Kidney (tissue), 14 donors: ENCODE data around the gene VWA8. TPM values are rescaled to one million over a fixed set of nuclear protein-coding genes. Genes with fewer than 3 reads are reported as not detected.

Source experiments
- DNase-seq, 5 donors: peaks; one replicate each; pipeline ENCODE4 v3.0.0-alpha.2; 2013 to 2020
- FAIRE-seq: peaks from 2 replicates; lab custom pipeline; 2012; peaks lifted over from hg19 to GRCh38; lab: Jason Lieb, UNC
- H3K27ac ChIP-seq, 2 donors: one replicate each; pipeline ENCODE4 v1.7.0; 2013; ENCODE audit warnings: low read depth in 2 of 2, low read length in 2 of 2, inconsistent platforms in 1 of 2
- H3K27me3 ChIP-seq: one replicate; pipeline ENCODE4 v1.7.1; 2013; ENCODE audit warnings: low read length, inconsistent platforms; ENCODE audit not compliant: control insufficient read depth, insufficient read depth
- H3K36me3 ChIP-seq, 3 donors: one replicate each; pipeline versions ENCODE4 v1.7.0 to v1.7.1; 2013; ENCODE audit warnings: low read length in 3 of 3, control low read depth in 1 of 3, inconsistent platforms in 1 of 3; ENCODE audit not compliant: insufficient read depth in 3 of 3, control insufficient read depth in 2 of 3
- H3K4me1 ChIP-seq, 3 donors: one replicate each; pipeline versions ENCODE4 v1.7.0 to v1.7.1; 2013; ENCODE audit warnings: low read length in 3 of 3, inconsistent platforms in 1 of 3, low read depth in 1 of 3; ENCODE audit not compliant: control insufficient read depth in 2 of 3, insufficient read depth in 2 of 3
- H3K4me3 ChIP-seq, 3 donors: one replicate each; pipeline versions ENCODE4 v1.7.0 to v1.8.1; 2013; ENCODE audit warnings: low read length in 3 of 3, control low read depth in 1 of 3, inconsistent platforms in 1 of 3
- H3K9ac ChIP-seq, 3 donors: one replicate each; pipeline versions ENCODE4 v1.7.0 to v1.7.1; 2013; ENCODE audit warnings: low read length in 3 of 3, control low read depth in 1 of 3, inconsistent platforms in 1 of 3
- H3K9me3 ChIP-seq, 3 donors: one replicate each; pipeline versions ENCODE4 v1.7.0 to v1.7.1; 2013; ENCODE audit warnings: low read length in 3 of 3, control low read depth in 1 of 3, inconsistent platforms in 1 of 3; ENCODE audit not compliant: control insufficient read depth in 2 of 3, insufficient read depth in 1 of 3
- intact Hi-C: fragments of 100-400 bp; cut with DNase I; formaldehyde crosslinking; loops from one replicate; pipeline ENCODE4 v1.11.1; 2022
- polyA plus RNA-seq: library from polyadenylated mRNA; stranded (reverse); fragments of 350-450 nt; fragmentation: Illumina TruSeq; extraction: RNeasy Lipid Tissue Mini Kit (QIAGEN cat#74804); gene quantifications from one replicate; pipeline ENCODE4 v1.2.3, GENCODE V29; 2014; ENCODE audit warnings: low read depth, low replicate concordance; ENCODE audit not compliant: insufficient read depth
- total RNA-seq: library from RNA; stranded (reverse); fragmentation: NEBNext Ultra II Directional; extraction: Animal tissue kit (Norgen Biotek cat#: 25700); gene quantifications from one replicate; pipeline ENCODE4 v1.2.1, GENCODE V29; 2021
- TF ChIP-seq, protein P1 (sequence below): IDR thresholded peaks from 3 replicates; pipeline ENCODE4 v1.5.1; 2012; ENCODE audit warnings: mild to moderate bottlenecking, moderate library complexity, borderline replicate concordance; ENCODE audit not compliant: insufficient read depth; ENCODE audit errors: extremely low read depth
- donor health status: control.
- donor health status: control.
- donor health status: control.
- donor health status: control.
- donor health status: control.
- donor health status: DM: yes; HTN: yes; CAD: no.
- donor health status: Normal renal cell carcinoma (clear cell type).

VWA8 gene
- total and polyA plus RNA-seq, 2 donors from 2014 or later: 6.4 to 21.3 TPM

DNA sequence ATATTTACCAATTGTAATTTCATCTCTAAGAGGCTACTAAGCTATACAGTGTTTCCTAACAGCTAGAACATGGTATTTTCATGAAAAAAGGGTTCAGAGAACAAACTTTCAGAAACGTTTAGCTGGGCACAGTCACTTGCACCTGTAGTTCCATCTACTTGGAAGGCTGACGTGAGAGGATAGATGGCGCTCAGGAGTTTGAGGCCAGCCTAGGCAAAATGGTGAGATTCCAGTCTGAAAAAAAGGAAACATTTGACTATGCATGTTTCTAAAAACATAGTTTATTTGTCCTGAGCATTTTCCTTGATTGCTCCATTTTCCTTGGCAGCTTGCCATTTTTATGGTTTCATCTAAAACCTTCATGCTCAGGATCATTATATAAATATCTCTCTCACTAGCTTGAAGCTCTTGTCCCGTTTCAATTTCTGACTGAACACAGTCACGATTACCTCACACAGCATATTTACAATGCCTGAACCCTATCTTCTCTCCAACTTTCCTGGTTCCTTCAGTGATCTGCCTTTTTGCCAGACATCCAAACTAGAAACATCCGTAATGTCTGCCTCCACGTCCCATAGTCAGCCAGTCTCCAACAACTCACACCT, 302.8 kb downstream of the VWA8 start:
- Histone ChIP-seq H3K36me3 (no peaks in the 10 kb centered on the region), H3K4me1 (no peaks in the 10 kb centered on the region), H3K27me3 (no peaks in the 10 kb centered on the region), H3K9ac (no peak overlapping the region), H3K27ac (no peak overlapping the region), H3K4me3 (no peak overlapping the region), H3K9me3 (no peaks in the 10 kb centered on the region)
- intact Hi-C loops: loop anchor here (10.0 kb wide), 1 partner anchor 273 kb away; no protein-coding TSS in a partner anchor
- no peak for FAIRE-seq
- DNase-seq: no peak
- TF ChIP-seq, protein P1, sequence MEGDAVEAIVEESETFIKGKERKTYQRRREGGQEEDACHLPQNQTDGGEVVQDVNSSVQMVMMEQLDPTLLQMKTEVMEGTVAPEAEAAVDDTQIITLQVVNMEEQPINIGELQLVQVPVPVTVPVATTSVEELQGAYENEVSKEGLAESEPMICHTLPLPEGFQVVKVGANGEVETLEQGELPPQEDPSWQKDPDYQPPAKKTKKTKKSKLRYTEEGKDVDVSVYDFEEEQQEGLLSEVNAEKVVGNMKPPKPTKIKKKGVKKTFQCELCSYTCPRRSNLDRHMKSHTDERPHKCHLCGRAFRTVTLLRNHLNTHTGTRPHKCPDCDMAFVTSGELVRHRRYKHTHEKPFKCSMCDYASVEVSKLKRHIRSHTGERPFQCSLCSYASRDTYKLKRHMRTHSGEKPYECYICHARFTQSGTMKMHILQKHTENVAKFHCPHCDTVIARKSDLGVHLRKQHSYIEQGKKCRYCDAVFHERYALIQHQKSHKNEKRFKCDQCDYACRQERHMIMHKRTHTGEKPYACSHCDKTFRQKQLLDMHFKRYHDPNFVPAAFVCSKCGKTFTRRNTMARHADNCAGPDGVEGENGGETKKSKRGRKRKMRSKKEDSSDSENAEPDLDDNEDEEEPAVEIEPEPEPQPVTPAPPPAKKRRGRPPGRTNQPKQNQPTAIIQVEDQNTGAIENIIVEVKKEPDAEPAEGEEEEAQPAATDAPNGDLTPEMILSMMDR: no peak

DNA sequence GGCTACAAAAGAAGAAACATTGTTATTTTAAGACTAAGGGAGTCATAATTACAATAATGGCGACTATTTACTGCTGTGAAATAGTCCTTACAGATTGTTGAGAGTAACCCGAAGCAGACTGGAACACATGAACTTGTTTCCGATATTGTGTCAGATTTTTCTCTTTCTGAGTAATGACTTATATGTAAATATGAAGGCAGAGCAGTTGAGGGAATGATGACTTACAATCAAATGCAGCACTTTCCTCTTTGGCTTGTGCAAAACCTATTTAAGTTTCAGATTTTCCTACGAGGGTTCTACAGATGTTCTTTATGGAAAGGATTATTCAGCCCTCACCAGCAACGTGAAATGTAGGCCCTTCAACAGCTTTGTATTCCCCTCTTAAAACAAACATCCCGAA, 304.9 kb downstream of the VWA8 start:
- Histone ChIP-seq H3K9me3 (no peaks in the 10 kb centered on the region), H3K4me3 (no peak overlapping the region), H3K4me1 (no peaks in the 10 kb centered on the region), H3K27ac (no peak overlapping the region), H3K9ac (no peak overlapping the region), H3K27me3 (no peaks in the 10 kb centered on the region), H3K36me3 (no peaks in the 10 kb centered on the region)
- DNase-seq (no peak), FAIRE-seq (no peak)
- TF ChIP-seq, protein P1: no peak
- intact Hi-C loops: loop anchor here (10.0 kb wide), 1 partner anchor 271 kb away; no protein-coding TSS in a partner anchor

DNA sequence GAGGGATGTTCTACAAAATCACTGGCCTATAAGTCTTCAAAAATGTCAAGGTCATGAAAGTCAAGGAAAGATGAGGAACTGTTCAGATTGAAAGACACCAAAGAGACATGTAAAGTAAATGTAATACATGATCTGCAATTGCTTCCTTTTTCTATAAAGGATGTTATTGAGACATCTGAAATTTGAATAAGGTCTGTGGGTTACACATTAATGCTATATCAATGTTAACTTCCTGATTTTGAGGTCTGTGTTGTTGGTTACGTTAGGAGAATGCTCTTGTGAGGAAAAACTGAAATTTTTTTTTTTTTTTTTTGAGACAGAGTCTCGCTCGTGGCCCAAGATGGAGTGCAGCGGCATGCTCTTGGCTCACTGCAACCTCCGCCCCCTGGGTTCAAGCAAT, 306.1 kb downstream of the VWA8 start:
- intact Hi-C loops: loop anchor here (10.0 kb wide), 1 partner anchor 270 kb away; no protein-coding TSS in a partner anchor
- no peak overlapping the region for H3K27ac ChIP-seq
- no peak overlapping the region for H3K9ac ChIP-seq
- TF ChIP-seq, protein P1: no peak
- no peak for FAIRE-seq
- H3K4me1 ChIP-seq: no peaks in the 10 kb centered on the region
- H3K4me3 ChIP-seq: no peak overlapping the region
- no peaks in the 10 kb centered on the region for H3K36me3 ChIP-seq
- no peaks in the 10 kb centered on the region for H3K9me3 ChIP-seq
- DNase-seq: no peak
- H3K27me3 ChIP-seq: no peaks in the 10 kb centered on the region
